GM19193 (cell line): ENCODE results near the gene ANO8.

Source experiments
- POLR2A ChIP-seq: IDR thresholded peaks from 4 replicates; pipeline ENCODE4 v1.6.1; 2011; ENCODE audit not compliant: insufficient read depth, insufficient read length; ENCODE audit errors: extremely low read depth

ANO8 gene

GRCh38 chr19:17324357-17325114 is 10.1 kb downstream of the ANO8 start:
- no peak for TF ChIP-seq POLR2A

- TF ChIP-seq POLR2A = no peak
Measured at GRCh38 chr19:17323964-17324332, 10.7 kb downstream of the ANO8 start.

GRCh38 chr19:17323300-17323963 is 11.2 kb downstream of the ANO8 start:
- no peak for TF ChIP-seq POLR2A

- TF ChIP-seq POLR2A = no peak
Measured at GRCh38 chr19:17322854-17323253, 11.8 kb downstream of the ANO8 start.

GRCh38 chr19:17321655-17322489 is 12.8 kb downstream of the ANO8 start:
- TF ChIP-seq POLR2A = peak; percentile 29

GRCh38 chr19:17320435-17320834 is 14.2 kb downstream of the ANO8 start:
- TF ChIP-seq POLR2A = no peak

- no peak for TF ChIP-seq POLR2A
Measured at GRCh38 chr19:17319473-17320238, 15.0 kb downstream of the ANO8 start.

- TF ChIP-seq POLR2A = no peak
Measured at GRCh38 chr19:17318966-17319365, 15.7 kb downstream of the ANO8 start.

- TF ChIP-seq POLR2A = no peak
Measured at GRCh38 chr19:17314007-17314593, 20.6 kb downstream of the ANO8 start.

GRCh38 chr19:17312189-17313113 is 22.2 kb downstream of the ANO8 start:
- no peak for TF ChIP-seq POLR2A

GRCh38 chr19:17311455-17312188 is 23.0 kb downstream of the ANO8 start:
- TF ChIP-seq POLR2A = no peak

- no peak for TF ChIP-seq POLR2A
Measured at GRCh38 chr19:17309965-17310461, 24.6 kb downstream of the ANO8 start.
